Mammary epithelial cell (primary cell): ENCODE measurements around the gene FGF7.

Experiments
- EZH2 ChIP-seq: IDR thresholded peaks from 2 replicates; pipeline ENCODE4 v1.6.1; 2012; ENCODE audit warnings: low read length, inconsistent platforms, borderline replicate concordance
- TF ChIP-seq, protein P1 (sequence below), 2 donors: IDR thresholded peaks in 1 of 2; conservative IDR thresholded peaks in 1 of 2; 2 replicates each; pipeline ENCODE4 v1.5.1; 2011 to 2012; ENCODE audit warnings: inconsistent platforms in 2 of 2, low read length in 2 of 2, mild to moderate bottlenecking in 2 of 2, control low read depth in 1 of 2, low read depth in 1 of 2; ENCODE audit not compliant: insufficient read depth in 1 of 2; ENCODE audit errors: extremely low read depth in 1 of 2

DNA sequence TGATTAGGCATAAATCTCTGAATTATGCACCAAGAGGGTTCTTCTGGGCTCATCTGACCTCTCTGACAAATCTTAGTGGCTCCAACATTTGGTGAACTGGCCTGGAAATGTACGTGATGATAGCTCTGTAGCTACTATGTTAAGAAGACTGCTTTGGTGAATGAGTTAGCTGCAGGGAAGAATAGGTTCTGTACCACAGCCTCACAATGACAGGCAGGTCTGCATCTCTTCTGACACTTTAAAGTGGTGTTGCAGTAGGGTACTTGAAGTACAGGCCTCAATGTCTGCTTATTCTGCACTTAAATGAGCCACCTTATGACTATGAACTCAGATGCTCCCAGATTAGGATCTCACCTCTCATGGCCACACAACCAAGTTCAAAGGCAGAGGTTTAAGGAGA is 7.0 kb downstream of the FGF7 start:
- no peak for TF ChIP-seq EZH2
- TF ChIP-seq, protein P1, sequence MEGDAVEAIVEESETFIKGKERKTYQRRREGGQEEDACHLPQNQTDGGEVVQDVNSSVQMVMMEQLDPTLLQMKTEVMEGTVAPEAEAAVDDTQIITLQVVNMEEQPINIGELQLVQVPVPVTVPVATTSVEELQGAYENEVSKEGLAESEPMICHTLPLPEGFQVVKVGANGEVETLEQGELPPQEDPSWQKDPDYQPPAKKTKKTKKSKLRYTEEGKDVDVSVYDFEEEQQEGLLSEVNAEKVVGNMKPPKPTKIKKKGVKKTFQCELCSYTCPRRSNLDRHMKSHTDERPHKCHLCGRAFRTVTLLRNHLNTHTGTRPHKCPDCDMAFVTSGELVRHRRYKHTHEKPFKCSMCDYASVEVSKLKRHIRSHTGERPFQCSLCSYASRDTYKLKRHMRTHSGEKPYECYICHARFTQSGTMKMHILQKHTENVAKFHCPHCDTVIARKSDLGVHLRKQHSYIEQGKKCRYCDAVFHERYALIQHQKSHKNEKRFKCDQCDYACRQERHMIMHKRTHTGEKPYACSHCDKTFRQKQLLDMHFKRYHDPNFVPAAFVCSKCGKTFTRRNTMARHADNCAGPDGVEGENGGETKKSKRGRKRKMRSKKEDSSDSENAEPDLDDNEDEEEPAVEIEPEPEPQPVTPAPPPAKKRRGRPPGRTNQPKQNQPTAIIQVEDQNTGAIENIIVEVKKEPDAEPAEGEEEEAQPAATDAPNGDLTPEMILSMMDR (conservative IDR thresholded peaks at IDR 0.05 in 1 of 2, IDR thresholded peaks at IDR 0.05 in 1 of 2; ENCODE audit: extremely low read depth in 1 of 2, insufficient read depth in 1 of 2, low read depth in 1 of 2, low read length in 2 of 2): no peak
